ENCODE data around the gene SEZ6L. TPM values are rescaled to one million over a fixed set of nuclear protein-coding genes. Genes with fewer than 3 reads are reported as not detected.

Gene SEZ6L
- total RNA-seq, 1 experiment from 2014 or later, result not detected

- peak overlapping the region; percentile 26; the same call in 1 of the 2 replicates for H2AFZ ChIP-seq (ENCODE audit: low read length)
- H3K9me2 ChIP-seq (replicated peaks; ENCODE audit: low read length), result no peaks in the 10 kb centered on the region
- no peak overlapping the region for H3K9ac ChIP-seq (ENCODE audit: low read length)
- H3F3A ChIP-seq (ENCODE audit: low read length, unreplicated experiment), result no peaks in the 10 kb centered on the region
- no peak overlapping the region for H3K4me3 ChIP-seq (ENCODE audit: low read length)
- H3K79me2 ChIP-seq (ENCODE audit: low read length), result no peaks in the 10 kb centered on the region
- CTCF ChIA-PET, result no interaction called here
- intact Hi-C loops (cut with micrococcal nuclease), result no loop called here
- POLR2A ChIA-PET (ENCODE audit: unreplicated experiment), result no interaction called here
- no peaks in the 10 kb centered on the region for H3K9me3 ChIP-seq (ENCODE audit: low read length)
- peak; percentile 75 for DNase-seq
- no peaks in the 10 kb centered on the region for H3K27me3 ChIP-seq (ENCODE audit: low read length)
- TF ChIP-seq EZH2phosphoT487 (IDR thresholded peaks at IDR 0.05; ENCODE audit: borderline replicate concordance, low read length) (no peak), EZH2 (IDR thresholded peaks at IDR 0.05; ENCODE audit: low read length, unreplicated experiment) (no peak)
- TF ChIP-seq, protein P1, sequence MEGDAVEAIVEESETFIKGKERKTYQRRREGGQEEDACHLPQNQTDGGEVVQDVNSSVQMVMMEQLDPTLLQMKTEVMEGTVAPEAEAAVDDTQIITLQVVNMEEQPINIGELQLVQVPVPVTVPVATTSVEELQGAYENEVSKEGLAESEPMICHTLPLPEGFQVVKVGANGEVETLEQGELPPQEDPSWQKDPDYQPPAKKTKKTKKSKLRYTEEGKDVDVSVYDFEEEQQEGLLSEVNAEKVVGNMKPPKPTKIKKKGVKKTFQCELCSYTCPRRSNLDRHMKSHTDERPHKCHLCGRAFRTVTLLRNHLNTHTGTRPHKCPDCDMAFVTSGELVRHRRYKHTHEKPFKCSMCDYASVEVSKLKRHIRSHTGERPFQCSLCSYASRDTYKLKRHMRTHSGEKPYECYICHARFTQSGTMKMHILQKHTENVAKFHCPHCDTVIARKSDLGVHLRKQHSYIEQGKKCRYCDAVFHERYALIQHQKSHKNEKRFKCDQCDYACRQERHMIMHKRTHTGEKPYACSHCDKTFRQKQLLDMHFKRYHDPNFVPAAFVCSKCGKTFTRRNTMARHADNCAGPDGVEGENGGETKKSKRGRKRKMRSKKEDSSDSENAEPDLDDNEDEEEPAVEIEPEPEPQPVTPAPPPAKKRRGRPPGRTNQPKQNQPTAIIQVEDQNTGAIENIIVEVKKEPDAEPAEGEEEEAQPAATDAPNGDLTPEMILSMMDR (conservative IDR thresholded peaks at IDR 0.05; ENCODE audit: low read depth, low read length), result no peak
- BruUV-seq (replicated peaks), result no TSS peak
- no peaks in the 10 kb centered on the region for H4K20me1 ChIP-seq (ENCODE audit: low read length)
- ATAC-seq, result no peak
- no peaks in the 10 kb centered on the region for H3K36me3 ChIP-seq (ENCODE audit: low read depth, low read length)
- peaks cover 14% of the 10 kb centered on the region; the same call in 1 of the 2 replicates for H3K4me1 ChIP-seq (ENCODE audit: insufficient read depth, low read length)
- H3K27ac ChIP-seq (ENCODE audit: low read length), result no peak overlapping the region
- peak overlapping the region; percentile 34; the same call in 1 of the 2 replicates for H3K4me2 ChIP-seq (ENCODE audit: low read length)
Measured at GRCh38 chr22:26322179-26322905, 153.1 kb downstream of the SEZ6L start.

GRCh38 chr22:26323013-26323412 lies 153.8 kb downstream of the SEZ6L start:
- H3K4me2 ChIP-seq (ENCODE audit: low read length), result peak overlapping the region; percentile 34; the same call in 1 of the 2 replicates
- H3K27ac ChIP-seq (ENCODE audit: low read length), result no peak overlapping the region
- BruUV-seq (replicated peaks), result no TSS peak
- no peak overlapping the region for H2AFZ ChIP-seq (ENCODE audit: low read length)
- H3K4me3 ChIP-seq (ENCODE audit: low read length), result no peak overlapping the region
- ATAC-seq, result no peak
- no peaks in the 10 kb centered on the region for H3K9me2 ChIP-seq (replicated peaks; ENCODE audit: low read length)
- ChIA-PET POLR2A (ENCODE audit: unreplicated experiment) (no interaction called here), CTCF (no interaction called here)
- no peaks in the 10 kb centered on the region for H3K36me3 ChIP-seq (ENCODE audit: low read depth, low read length)
- no peaks in the 10 kb centered on the region for H3K79me2 ChIP-seq (ENCODE audit: low read length)
- TF ChIP-seq EZH2phosphoT487 (IDR thresholded peaks at IDR 0.05; ENCODE audit: borderline replicate concordance, low read length), result no peak
- TF ChIP-seq, protein P1 (conservative IDR thresholded peaks at IDR 0.05; ENCODE audit: low read depth, low read length), result no peak
- TF ChIP-seq EZH2 (IDR thresholded peaks at IDR 0.05; ENCODE audit: low read length, unreplicated experiment), result no peak
- no peaks in the 10 kb centered on the region for H4K20me1 ChIP-seq (ENCODE audit: low read length)
- H3F3A ChIP-seq (ENCODE audit: low read length, unreplicated experiment), result no peaks in the 10 kb centered on the region
- H3K9ac ChIP-seq (ENCODE audit: low read length), result no peak overlapping the region
- intact Hi-C loops (cut with micrococcal nuclease), result no loop called here
- no peak for DNase-seq
- H3K4me1 ChIP-seq (ENCODE audit: insufficient read depth, low read length), result peaks cover 14% of the 10 kb centered on the region; the same call in 1 of the 2 replicates
- no peaks in the 10 kb centered on the region for H3K27me3 ChIP-seq (ENCODE audit: low read length)
- no peaks in the 10 kb centered on the region for H3K9me3 ChIP-seq (ENCODE audit: low read length)

GRCh38 chr22:26324150-26324549 lies 154.9 kb downstream of the SEZ6L start:
- CTCF ChIA-PET, result no interaction called here
- no peak for TF ChIP-seq EZH2phosphoT487 (IDR thresholded peaks at IDR 0.05; ENCODE audit: borderline replicate concordance, low read length)
- POLR2A ChIA-PET (ENCODE audit: unreplicated experiment), result no interaction called here
- Histone ChIP-seq H3K4me3 (ENCODE audit: low read length) (no peak overlapping the region), H4K20me1 (ENCODE audit: low read length) (no peaks in the 10 kb centered on the region), H3K79me2 (ENCODE audit: low read length) (no peaks in the 10 kb centered on the region), H3K36me3 (ENCODE audit: low read depth, low read length) (no peaks in the 10 kb centered on the region), H3K4me2 (ENCODE audit: low read length) (no peak overlapping the region), H3F3A (ENCODE audit: low read length, unreplicated experiment) (no peaks in the 10 kb centered on the region), H2AFZ (ENCODE audit: low read length) (no peak overlapping the region), H3K9me3 (ENCODE audit: low read length) (no peaks in the 10 kb centered on the region), H3K27ac (ENCODE audit: low read length) (no peak overlapping the region), H3K9ac (ENCODE audit: low read length) (no peak overlapping the region), H3K27me3 (ENCODE audit: low read length) (no peaks in the 10 kb centered on the region), H3K4me1 (ENCODE audit: insufficient read depth, low read length) (peaks cover 14% of the 10 kb centered on the region; the same call in 1 of the 2 replicates), H3K9me2 (replicated peaks; ENCODE audit: low read length) (no peaks in the 10 kb centered on the region)
- intact Hi-C loops (cut with micrococcal nuclease), result no loop called here
- DNase-seq, result no peak
- BruUV-seq (replicated peaks), result no TSS peak
- no peak for ATAC-seq
